Activated CD8-positive, alpha-beta memory T cell treated with anti-CD3 and anti-CD28 coated beads for 1 hour (primary cell): ENCODE data around the gene SERPINF2.
"Not testable (repeated sequence)": the region's sequence is repeated elsewhere in the genome, so short reads cannot be mapped to it uniquely, and the experiment has no call there.

Experiments used
- DNase-seq, 2 donors: peaks; one replicate each; pipeline ENCODE4 v3.0.0-alpha.2; 2020; ENCODE audit warnings: low read depth in 1 of 2; ENCODE audit errors: extremely low read depth in 1 of 2

The SERPINF2 gene

GRCh38 chr17:1742371-1743087 lies at the start of gene SERPINF2:
Gene SERPINF2 (plus strand): TSS chr17:1742871. CDS start chr17:1744996, 2,125 bp downstream.
- no peak for DNase-seq

DNA sequence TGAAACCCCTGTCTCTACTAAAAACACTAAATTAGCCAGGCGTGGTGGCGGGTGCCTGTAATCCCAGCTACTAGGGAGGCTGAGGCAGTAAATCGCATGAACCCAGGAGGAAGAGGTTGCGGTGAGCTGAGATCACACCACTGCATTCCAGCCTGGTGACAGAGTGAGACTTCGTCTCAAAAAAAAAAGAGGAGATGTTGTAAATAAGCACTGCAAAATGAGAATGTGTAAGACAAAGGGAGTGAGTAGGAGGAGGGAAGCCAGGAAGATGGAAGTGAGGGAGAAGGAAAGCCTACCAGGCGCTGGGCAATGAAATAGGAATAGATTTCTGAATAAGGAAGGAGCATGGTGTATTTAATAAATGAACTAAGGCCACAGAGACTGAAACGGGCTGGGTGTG lies 49.3 kb upstream of the SERPINF2 start:
- no peak for DNase-seq

DNA sequence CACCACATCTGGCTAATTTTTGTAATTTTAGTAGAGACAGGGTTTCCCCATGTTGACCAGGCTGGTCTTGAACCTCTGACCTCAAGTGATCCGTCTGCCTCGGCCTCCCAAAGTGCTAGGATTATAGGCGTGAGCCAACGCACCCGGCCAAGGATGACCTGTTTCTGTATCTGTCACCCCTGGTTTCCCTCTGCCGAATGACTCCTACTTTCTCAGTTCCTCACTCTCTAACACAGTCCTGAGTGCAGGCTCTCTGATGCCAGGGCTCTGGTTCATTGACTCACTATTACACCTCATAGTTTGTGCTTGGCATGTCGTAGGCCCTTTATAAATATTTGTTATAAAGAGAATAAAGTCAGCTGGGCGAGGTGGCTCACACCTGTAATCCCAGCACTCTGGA lies 47.3 kb upstream of the SERPINF2 start:
- no peak for DNase-seq

GRCh38 chr17:1697681-1698080 lies 45.0 kb upstream of the SERPINF2 start:
- no peak for DNase-seq

DNA sequence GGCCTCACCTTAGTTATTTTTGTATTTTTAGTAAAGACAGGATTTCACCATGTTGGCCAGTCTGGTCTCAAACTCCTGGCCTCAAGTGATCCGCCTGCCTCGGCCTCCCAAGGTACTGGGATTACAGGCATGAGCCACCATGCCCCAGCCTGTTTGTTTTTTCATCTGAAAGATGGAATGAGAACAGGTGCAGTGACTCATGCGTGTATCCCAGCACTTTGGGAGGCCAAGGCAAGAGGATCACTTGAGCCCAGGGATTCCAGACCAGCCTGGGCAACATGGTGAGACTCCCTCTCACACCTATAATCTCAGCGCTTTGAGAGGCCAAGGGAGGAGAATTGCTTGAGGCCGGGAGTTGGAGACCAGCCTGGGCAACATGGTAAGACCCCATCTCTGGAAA lies 42.8 kb upstream of the SERPINF2 start:
- not testable (repeated sequence) for DNase-seq

GRCh38 chr17:1703063-1703462 lies 39.6 kb upstream of the SERPINF2 start:
- DNase-seq = no peak

DNA sequence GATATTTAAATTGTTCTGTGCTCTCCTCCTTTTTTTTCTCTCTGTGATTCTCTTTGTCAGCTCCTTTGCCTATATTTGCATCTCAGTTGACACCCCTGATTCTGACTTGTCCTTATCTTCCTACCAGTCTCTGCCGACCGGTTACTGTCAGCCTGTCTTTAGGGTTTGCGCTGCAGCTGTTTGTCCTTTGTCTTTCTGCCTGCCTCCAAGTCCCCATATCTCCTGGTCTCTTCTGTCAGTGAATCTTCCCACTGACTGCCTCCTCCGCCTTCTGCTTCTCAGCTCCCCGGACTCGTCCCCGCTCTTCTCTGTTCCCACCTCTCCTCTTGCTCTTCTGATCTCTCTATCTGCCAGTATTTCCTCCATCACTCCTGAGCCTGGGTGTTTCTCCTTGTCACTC lies 37.7 kb upstream of the SERPINF2 start:
- no peak for DNase-seq

DNA sequence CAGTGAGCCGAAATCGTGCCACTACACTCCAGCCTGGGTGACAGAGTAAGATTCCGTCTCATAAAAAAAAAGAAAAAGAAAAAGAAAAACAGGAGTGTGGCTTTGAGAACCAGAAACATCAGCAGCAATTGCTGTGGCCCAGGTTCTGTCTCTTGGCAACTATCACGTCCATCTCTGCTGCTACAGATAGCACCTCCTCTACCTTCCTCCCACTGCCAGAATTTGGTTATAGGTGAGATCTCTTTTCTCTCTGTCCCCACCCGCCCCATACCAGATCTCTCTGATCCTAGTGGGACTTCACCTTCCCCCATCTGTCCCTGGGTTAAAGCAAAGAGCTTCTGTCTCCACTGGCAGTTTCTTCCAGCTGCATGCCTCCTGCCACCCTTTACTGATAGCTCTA lies 35.6 kb upstream of the SERPINF2 start:
- DNase-seq = no peak

- DNase-seq = not testable (repeated sequence)
Measured at GRCh38 chr17:1708791-1709346, 33.8 kb upstream of the SERPINF2 start.

DNA sequence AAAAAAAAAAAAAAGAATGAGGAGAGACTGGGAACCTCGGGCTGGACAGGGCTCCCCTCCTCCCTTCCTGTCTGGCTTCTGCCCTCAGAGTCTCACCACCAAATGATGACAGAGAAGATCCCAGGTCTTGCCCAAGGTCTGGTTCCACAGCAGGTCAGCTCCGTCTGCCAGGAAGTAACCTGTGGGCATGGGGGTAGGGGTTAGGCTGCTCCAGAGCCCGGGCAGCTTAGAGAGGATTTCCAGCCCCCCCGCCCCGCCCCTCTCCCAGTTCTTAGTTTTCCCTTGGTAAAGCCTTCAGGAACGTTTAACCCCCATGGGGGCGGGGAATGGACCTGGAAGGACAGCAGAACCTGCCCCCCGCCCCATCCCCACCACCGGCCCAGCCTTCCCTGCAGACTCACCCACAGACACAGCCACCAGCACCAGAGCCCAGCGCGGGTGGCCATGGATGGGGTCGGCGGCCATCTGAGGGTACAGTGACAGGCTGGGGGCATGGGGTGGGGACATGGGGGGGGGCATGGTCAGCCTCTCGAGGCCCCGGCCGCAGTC lies 33.2 kb upstream of the SERPINF2 start:
- no peak for DNase-seq

DNA sequence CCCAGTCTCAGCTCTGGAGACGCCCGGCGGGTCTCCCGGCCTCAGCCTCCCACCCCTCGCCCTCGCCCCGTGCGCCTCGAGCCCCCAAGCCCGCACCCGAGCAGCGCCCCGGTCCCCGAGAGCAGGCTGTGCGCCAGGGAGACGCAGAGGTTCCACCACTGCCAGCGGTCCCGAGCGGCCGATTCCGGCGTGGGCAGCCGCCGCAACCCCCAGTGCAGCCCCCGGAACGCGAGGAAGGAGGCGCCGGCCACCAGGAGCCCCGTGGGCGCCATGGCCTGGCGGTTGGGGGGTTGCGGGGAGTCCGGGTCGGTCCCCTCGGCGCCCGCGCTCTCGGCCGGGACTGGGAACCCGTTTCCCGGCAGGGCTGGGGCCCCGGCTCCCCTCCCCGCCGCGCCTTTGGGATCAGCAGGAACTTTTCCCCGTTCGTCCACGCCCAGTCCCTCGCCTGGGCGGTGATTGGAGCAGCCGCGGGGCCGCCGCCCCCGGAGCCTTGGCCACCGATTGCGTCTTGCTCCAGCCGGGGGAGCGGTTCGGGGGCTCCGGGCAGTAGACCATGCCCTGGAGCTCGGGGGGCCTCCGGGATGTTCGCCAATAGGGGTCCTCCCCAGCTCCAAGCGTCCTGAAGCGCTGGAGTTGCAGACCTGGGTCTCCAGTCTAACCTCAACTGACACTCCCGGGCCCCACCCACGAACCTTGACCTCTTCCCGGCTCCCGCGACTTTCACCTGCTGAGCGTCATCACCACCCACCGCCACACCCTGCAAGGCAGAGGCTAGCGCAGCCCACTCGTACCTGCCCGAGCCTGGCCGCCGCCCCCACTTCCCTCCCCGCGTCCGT lies 32.5 kb upstream of the SERPINF2 start, which contains the start of gene TLCD2:
Gene TLCD2, minus strand, starts transcription at position 407 of the 836 bp plus-strand sequence. Its CDS starts 135 bp downstream, at position 272.
- no peak for DNase-seq

- no peak for DNase-seq
Measured at GRCh38 chr17:1710807-1711553, 31.7 kb upstream of the SERPINF2 start.

DNA sequence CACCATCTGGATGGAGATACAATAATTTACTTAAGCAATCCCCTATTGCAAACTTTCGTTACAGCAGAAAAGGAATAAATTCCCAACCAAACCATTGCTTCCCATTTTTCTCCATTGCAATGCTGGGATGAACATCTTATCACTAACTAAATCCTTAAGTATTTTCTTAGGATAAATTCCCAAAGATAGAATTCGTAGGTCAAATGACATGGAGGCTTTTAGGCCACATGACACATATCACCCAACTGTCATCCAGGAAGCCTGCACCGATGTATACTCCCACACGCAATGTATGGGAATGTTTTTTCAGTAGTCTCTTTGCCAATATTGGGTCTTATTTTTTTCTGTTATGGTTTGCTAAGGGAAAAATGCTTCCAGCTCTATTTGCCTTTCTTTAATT lies 30.9 kb upstream of the SERPINF2 start:
- no peak for DNase-seq

- DNase-seq = no peak
Measured at GRCh38 chr17:1712271-1712670, 30.4 kb upstream of the SERPINF2 start.

DNA sequence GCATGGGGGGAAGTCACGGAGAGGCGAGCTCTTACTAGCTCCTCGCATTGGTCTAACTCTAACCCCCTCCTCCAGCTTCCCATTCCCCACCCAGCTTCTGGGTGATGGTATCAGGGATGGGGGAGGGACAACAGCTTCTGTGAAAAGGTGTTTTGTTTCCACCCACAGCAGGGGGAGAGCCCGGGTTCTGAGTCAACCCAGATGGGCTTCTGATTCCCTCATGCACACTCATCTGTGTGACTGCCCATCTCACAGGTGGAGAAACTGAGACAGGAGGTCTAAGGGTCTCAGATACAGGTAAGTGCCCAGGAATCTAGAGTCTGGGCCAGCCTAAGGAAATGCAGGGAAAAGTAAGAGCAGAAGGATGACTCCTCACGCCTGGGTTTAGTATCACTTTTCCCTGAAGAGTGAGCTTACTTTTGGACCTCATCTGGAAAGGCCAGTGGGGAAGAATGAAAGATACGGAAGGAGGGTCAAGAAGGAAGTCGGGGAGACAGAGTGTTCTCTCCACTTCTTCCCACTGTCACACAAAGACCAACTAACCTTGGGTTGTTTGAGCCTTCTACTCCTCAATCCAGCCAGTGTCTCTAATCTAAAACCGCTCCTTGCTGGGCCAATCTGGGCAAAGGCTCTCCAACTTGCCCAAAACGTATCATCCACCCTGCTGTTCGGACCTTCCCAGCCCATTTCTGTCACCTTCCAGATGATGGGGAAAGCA lies 29.4 kb upstream of the SERPINF2 start:
- DNase-seq = no peak

GRCh38 chr17:1713878-1714426 lies 28.7 kb upstream of the SERPINF2 start:
- DNase-seq = no peak

DNA sequence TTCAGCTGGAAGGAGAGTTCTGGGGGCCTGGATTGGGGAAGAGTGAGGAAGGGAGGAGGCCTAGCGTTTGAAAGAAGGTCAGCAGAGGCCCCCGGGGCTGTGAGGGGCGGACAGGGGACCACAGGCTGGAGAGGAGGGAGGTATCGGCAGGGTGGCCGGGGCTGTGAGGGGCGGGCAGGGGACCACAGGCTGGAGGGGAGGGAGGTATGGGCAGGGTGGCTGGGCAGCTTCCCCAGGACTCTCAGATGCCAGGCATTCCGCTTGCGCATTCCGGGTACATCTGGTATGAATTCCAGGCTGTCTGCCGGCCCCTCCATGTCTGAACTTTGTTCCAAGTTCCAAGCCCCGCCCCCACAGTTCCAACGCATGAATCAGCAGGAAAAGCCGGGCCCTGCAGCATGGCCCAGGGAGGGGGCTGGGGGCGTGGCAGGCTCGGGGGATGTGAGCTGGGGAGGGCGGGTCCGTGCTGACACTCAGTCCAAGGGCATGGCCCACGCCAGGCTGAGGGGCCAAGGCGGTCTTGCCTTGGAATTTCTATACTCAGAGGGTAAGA lies 28.2 kb upstream of the SERPINF2 start:
- no peak for DNase-seq

DNA sequence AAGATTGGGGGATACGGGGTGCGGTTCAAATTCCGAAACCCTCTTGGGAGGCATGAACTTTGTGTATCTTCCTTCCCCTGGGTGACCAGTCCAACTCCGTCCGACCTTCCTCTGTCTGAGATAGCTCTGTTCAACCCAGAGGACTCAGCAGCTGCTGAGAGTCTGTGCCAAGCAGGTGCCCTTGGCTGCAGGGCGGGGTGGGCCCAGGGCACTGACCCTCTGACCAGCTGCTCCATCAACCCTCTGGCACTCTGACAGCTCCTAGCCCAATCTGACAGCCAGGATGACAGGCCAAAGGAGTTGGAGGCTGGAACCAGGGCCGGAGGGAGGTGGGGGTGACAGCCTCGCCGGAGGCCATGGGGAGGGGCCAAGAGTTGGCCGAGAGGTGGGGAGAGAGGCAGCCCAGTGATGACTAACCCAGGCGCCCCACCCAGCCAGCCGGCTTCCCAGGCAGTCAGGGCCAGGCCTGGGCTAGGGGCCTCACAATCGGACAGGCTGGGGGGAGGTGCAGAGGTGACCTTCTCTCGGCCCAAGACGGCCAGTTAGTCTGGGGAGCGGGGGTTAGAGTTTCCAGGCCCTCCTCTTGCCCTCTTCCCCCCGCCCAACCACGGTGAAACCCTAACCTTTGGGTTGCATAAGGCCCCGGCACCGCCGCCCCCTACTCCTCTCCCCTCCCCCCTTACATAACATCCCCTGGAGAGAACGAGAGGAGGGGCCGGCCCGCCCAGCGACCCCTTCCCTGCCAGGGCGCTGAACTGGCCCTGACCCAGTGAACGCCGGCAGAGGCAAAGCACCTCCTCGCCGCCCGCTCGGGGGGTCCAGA lies 27.5 kb upstream of the SERPINF2 start:
- no peak for DNase-seq

- no peak for DNase-seq
Measured at GRCh38 chr17:1715803-1716075, 26.9 kb upstream of the SERPINF2 start.
